GM12878 (cell line): ENCODE data around the gene SLCO3A1.

Experiments used
- NBN ChIP-seq: fragments of 450-650 bp; IDR thresholded peaks from 2 replicates; pipeline ENCODE4 v1.6.1; 2016
- POLR2A ChIP-seq: IDR thresholded peaks from 2 replicates; pipeline ENCODE4 v1.6.1; 2011; ENCODE audit warnings: low read depth, mild to moderate bottlenecking, low read length
- SP1 ChIP-seq: IDR thresholded peaks from one replicate; pipeline ENCODE4 v1.6.1; 2011; ENCODE audit warnings: low read depth, low read length
- TF ChIP-seq, protein P1 (sequence below), 3 experiments: IDR thresholded peaks in 2 of 3; conservative IDR thresholded peaks in 1 of 3; 2 replicates each; pipeline ENCODE4 v1.5.1; 2011; ENCODE audit warnings: low read depth in 3 of 3, low read length in 3 of 3, mild to moderate bottlenecking in 3 of 3, control low read depth in 2 of 3, moderate library complexity in 2 of 3, inconsistent platforms in 1 of 3, mixed read lengths in 1 of 3; ENCODE audit not compliant: control insufficient read depth in 2 of 3, insufficient read depth in 1 of 3; ENCODE audit errors: extremely low read depth in 1 of 3

DNA sequence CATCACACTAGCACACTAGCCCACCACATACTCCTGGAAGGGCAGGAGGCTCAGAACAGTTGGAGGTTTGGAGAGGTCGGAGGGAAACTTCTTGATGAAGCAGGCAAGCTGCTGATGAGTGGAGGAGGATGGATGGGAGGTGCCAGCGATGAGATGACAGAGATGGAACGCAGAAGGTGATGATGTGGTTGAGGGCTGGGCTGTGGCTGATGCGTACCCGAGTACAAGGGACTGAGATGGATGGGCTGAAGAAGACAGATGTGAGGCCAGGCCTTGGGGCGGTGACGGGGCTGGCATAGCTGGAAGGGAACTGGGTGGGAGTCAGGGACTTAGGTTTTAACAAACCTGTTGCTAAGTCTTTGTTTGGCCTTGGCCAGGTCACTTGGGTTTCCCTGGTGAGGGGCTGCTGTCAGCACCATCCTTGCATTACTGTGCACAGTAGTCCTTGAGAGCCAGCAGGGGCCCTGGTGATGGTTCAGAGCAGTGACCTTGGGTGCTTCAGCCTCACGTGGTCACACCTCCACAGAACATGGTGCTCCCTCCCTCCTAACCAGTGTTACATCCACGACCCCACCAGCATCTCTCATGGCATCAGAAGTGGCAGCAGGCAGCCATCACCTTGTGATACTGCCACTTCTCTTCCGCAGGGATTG, 164.5 kb downstream of the SLCO3A1 start:
- no peak for TF ChIP-seq POLR2A
- TF ChIP-seq NBN = no peak
- no peak for TF ChIP-seq SP1
- TF ChIP-seq, protein P1, sequence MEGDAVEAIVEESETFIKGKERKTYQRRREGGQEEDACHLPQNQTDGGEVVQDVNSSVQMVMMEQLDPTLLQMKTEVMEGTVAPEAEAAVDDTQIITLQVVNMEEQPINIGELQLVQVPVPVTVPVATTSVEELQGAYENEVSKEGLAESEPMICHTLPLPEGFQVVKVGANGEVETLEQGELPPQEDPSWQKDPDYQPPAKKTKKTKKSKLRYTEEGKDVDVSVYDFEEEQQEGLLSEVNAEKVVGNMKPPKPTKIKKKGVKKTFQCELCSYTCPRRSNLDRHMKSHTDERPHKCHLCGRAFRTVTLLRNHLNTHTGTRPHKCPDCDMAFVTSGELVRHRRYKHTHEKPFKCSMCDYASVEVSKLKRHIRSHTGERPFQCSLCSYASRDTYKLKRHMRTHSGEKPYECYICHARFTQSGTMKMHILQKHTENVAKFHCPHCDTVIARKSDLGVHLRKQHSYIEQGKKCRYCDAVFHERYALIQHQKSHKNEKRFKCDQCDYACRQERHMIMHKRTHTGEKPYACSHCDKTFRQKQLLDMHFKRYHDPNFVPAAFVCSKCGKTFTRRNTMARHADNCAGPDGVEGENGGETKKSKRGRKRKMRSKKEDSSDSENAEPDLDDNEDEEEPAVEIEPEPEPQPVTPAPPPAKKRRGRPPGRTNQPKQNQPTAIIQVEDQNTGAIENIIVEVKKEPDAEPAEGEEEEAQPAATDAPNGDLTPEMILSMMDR (IDR thresholded peaks at IDR 0.05 in 2 of 3, conservative IDR thresholded peaks at IDR 0.05 in 1 of 3; ENCODE audit: control insufficient read depth in 2 of 3, extremely low read depth in 1 of 3, insufficient read depth in 1 of 3, low read depth in 3 of 3, low read length in 3 of 3) = no peak
